ENCODE results near the gene GPR149.
"Not testable (repeated sequence)": the region's sequence is repeated elsewhere in the genome, so short reads cannot be mapped to it uniquely, and the experiment has no call there.

GPR149 gene

GRCh38 chr3:154430014-154430413 lies at the start of gene GPR149:
GPR149 (minus strand) TSS chr3:154430190; CDS start chr3:154429615, 575 bp downstream.
- DNase-seq, result no peak

GRCh38 chr3:154473769-154474168 lies 43.8 kb upstream of the GPR149 start:
- DNase-seq, result no peak

- no peak for DNase-seq
Measured at GRCh38 chr3:154469585-154469984, 39.6 kb upstream of the GPR149 start.

GRCh38 chr3:154464440-154465190 lies 34.6 kb upstream of the GPR149 start:
- no peak for DNase-seq

- no peak for DNase-seq
Measured at GRCh38 chr3:154458560-154458959, 28.6 kb upstream of the GPR149 start.

- not testable (repeated sequence) for DNase-seq
Measured at GRCh38 chr3:154439081-154439480, 9.1 kb upstream of the GPR149 start.

- DNase-seq, result no peak
Measured at GRCh38 chr3:154431043-154431442, 1.1 kb upstream of the GPR149 start.

GRCh38 chr3:154428286-154429206 lies 1.4 kb downstream of the GPR149 start:
- DNase-seq, result no peak

GRCh38 chr3:154427685-154428285 lies 2.2 kb downstream of the GPR149 start:
- DNase-seq, result no peak

GRCh38 chr3:154422694-154423093 lies 7.3 kb downstream of the GPR149 start:
- DNase-seq, result no peak

- DNase-seq, result no peak
Measured at GRCh38 chr3:154421083-154421482, 8.9 kb downstream of the GPR149 start.

GRCh38 chr3:154398084-154398967 lies 31.7 kb downstream of the GPR149 start:
- no peak for DNase-seq

GRCh38 chr3:154389861-154390260 lies 40.1 kb downstream of the GPR149 start:
- no peak for DNase-seq

- no peak for DNase-seq
Measured at GRCh38 chr3:154384479-154384878, 45.5 kb downstream of the GPR149 start.

GRCh38 chr3:154378311-154378710 lies 51.7 kb downstream of the GPR149 start:
- no peak for DNase-seq

GRCh38 chr3:154367221-154367620 lies 62.8 kb downstream of the GPR149 start:
- DNase-seq, result no peak

- DNase-seq, result no peak
Measured at GRCh38 chr3:154364849-154365248, 65.1 kb downstream of the GPR149 start.

GRCh38 chr3:154361099-154361498 lies 68.9 kb downstream of the GPR149 start:
- no peak for DNase-seq

- no peak for DNase-seq
Measured at GRCh38 chr3:154356009-154356408, 74.0 kb downstream of the GPR149 start.

GRCh38 chr3:154349223-154349622 lies 80.8 kb downstream of the GPR149 start:
- no peak for DNase-seq

GRCh38 chr3:154345422-154346122 lies 84.4 kb downstream of the GPR149 start:
- no peak for DNase-seq

GRCh38 chr3:154338570-154338969 lies 91.4 kb downstream of the GPR149 start:
- no peak for DNase-seq

Data from KG1 (cell line).